ENCODE data around the gene SGCA.

DNA sequence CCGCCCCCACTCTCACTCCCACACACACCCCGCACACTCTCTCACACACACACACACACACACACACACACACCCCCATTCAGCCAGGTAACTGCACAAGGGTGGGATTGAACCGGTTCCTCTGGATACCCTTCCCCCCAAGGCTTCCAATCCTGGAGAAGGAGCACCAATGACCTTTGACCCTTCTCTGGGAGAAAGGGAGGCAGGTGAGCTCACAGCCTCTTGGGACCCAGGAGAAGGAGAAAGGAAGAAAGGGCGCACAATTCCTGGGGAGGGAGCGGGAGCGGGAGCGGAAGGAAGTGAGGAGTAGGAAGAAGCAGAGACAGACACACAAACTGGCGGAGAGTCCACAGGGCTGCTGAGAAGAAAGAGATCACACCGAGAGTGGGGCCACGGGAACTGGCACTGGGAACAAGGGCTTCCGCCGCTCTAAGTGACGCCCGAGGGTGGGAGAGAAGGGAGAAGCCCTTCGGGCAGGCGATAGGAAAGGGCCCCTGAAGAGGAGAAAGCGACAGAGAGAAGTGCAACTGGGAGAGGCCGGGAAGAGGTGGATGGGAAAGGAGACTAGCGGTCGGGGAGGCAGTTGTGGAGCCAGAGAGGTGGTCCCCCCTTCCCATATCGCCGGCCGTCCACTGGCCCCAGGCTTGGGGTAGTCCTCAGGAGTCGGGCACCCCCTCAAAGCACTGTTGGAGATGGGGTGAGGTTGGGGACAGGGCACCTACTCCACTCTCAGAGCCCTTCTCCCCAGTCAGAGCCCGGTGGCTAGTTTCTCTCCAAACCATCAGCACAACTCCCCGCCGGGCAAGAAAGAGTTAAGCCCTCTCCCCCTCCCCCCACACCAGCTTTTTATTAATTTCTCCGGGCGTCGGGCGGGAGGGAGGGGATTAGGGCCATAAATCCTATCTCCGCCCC is 37.1 kb upstream of the SGCA start:
- TF ChIP-seq POLR2A (IDR thresholded peaks at IDR 0.05; ENCODE audit: low read depth, low read length) (no peak), POLR2AphosphoS5 (IDR thresholded peaks at IDR 0.05; ENCODE audit: low read depth, low read length) (no peak), TAF1 (IDR thresholded peaks at IDR 0.05; ENCODE audit: borderline replicate concordance, low read depth, low read length) (no peak)
